DND-41 (cell line): ENCODE data around the gene AMDHD2.
"Not testable (repeated sequence)": the region's sequence is repeated elsewhere in the genome, so short reads cannot be mapped to it uniquely, and the experiment has no call there.

Source experiments
- CTCF ChIP-seq: IDR thresholded peaks from 2 replicates; pipeline ENCODE4 v1.5.1; 2012; ENCODE audit warnings: borderline replicate concordance, low read length, moderate library complexity, mild to moderate bottlenecking; ENCODE audit not compliant: poor library complexity, severe bottlenecking; ENCODE audit errors: extremely low read depth
- EZH2 ChIP-seq: IDR thresholded peaks from 3 replicates; pipeline ENCODE4 v1.6.1; 2012; ENCODE audit warnings: borderline replicate concordance, low read depth, mild to moderate bottlenecking, moderate library complexity, low read length, inconsistent platforms; ENCODE audit not compliant: severe bottlenecking

- TF ChIP-seq CTCF, EZH2: not testable (repeated sequence)
These were observed 30.2 kb downstream of the AMDHD2 start for GRCh38 chr16:2550283-2550878.
